ENCODE data around the gene MED17.
"Not testable (repeated sequence)": the region's sequence is repeated elsewhere in the genome, so short reads cannot be mapped to it uniquely, and the experiment has no call there.

MED17 gene

GRCh38 chr11:93766504-93766903, 17.6 kb upstream of the MED17 start:
- Histone ChIP-seq H3K36me3 (no peaks in the 10 kb centered on the region), H3K4me1 (no peaks in the 10 kb centered on the region; the same call in 1 of the 2 replicates), H3K27me3 (no peaks in the 10 kb centered on the region), H3K9me3 (no peaks in the 10 kb centered on the region), H3K4me3 (ENCODE audit: low read depth, low read length) (no peak overlapping the region)
- no peak for DNase-seq
- no peak for TF ChIP-seq CTCF (IDR thresholded peaks at IDR 0.05; ENCODE audit: low read depth, low read length)

- no peak for DNase-seq
- Histone ChIP-seq H3K9me3 (no peaks in the 10 kb centered on the region), H3K36me3 (no peaks in the 10 kb centered on the region), H3K4me3 (ENCODE audit: low read depth, low read length) (no peak overlapping the region), H3K4me1 (no peaks in the 10 kb centered on the region; the same call in 1 of the 2 replicates), H3K27me3 (no peaks in the 10 kb centered on the region)
- no peak for TF ChIP-seq CTCF (IDR thresholded peaks at IDR 0.05; ENCODE audit: low read depth, low read length)
Measured at GRCh38 chr11:93767018-93767417, 17.1 kb upstream of the MED17 start.

- H3K4me3 ChIP-seq (ENCODE audit: low read depth, low read length), result no peak overlapping the region
- H3K9me3 ChIP-seq, result no peaks in the 10 kb centered on the region
- H3K4me1 ChIP-seq, result no peaks in the 10 kb centered on the region; the same call in 1 of the 2 replicates
- no peak for TF ChIP-seq CTCF (IDR thresholded peaks at IDR 0.05; ENCODE audit: low read depth, low read length)
- no peak for DNase-seq
- no peaks in the 10 kb centered on the region for H3K36me3 ChIP-seq
- no peaks in the 10 kb centered on the region for H3K27me3 ChIP-seq
Measured at GRCh38 chr11:93770160-93770559, 13.9 kb upstream of the MED17 start.

GRCh38 chr11:93772123-93772522, 12.0 kb upstream of the MED17 start:
- Histone ChIP-seq H3K4me1 (no peaks in the 10 kb centered on the region), H3K27me3 (no peaks in the 10 kb centered on the region), H3K9me3 (no peaks in the 10 kb centered on the region), H3K36me3 (no peaks in the 10 kb centered on the region), H3K4me3 (ENCODE audit: low read depth, low read length) (no peak overlapping the region)
- no peak for DNase-seq
- no peak for TF ChIP-seq CTCF (IDR thresholded peaks at IDR 0.05; ENCODE audit: low read depth, low read length)

DNA sequence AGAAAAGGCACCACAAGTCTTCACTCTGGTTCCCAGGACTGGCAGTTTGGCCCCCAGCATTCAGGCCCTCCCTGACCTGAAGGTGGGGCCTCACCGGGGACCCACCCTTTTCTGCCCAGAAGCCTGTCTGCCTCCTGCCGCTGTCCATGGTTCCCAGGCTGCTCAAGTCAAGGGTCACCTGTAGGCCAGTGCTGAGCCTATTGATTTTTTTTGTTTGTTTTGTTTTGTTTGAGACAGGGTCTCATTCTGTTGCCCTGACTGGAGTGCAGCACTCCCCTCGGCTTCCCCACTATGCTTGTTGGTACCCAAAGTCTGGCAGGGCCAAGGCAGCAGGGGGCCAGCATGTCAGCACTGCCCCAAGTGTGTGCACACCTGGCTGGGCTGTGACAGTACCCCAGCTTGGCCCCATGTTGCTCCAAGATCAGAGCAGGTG, 11.0 kb upstream of the MED17 start:
- Histone ChIP-seq H3K9me3 (no peaks in the 10 kb centered on the region), H3K4me3 (ENCODE audit: low read depth, low read length) (no peak overlapping the region), H3K36me3 (no peaks in the 10 kb centered on the region), H3K4me1 (no peaks in the 10 kb centered on the region), H3K27me3 (no peaks in the 10 kb centered on the region)
- TF ChIP-seq CTCF (IDR thresholded peaks at IDR 0.05; ENCODE audit: low read depth, low read length), result no peak
- no peak for DNase-seq

- no peak for TF ChIP-seq CTCF (IDR thresholded peaks at IDR 0.05; ENCODE audit: low read depth, low read length)
- Histone ChIP-seq H3K27me3 (no peaks in the 10 kb centered on the region), H3K4me3 (ENCODE audit: low read depth, low read length) (no peak overlapping the region), H3K36me3 (no peaks in the 10 kb centered on the region), H3K4me1 (no peaks in the 10 kb centered on the region), H3K9me3 (no peaks in the 10 kb centered on the region)
- no peak for DNase-seq
Measured at GRCh38 chr11:93773601-93774200, 10.4 kb upstream of the MED17 start.

GRCh38 chr11:93774560-93774959, 9.5 kb upstream of the MED17 start:
- not testable (repeated sequence) for H3K9me3 ChIP-seq; H3K4me3 ChIP-seq (ENCODE audit: low read depth, low read length); DNase-seq; H3K36me3 ChIP-seq; H3K4me1 ChIP-seq; H3K27me3 ChIP-seq

Data from BE2C (cell line).